GM19193 (cell line): ENCODE results near the gene SCG2.

Experiments
- POLR2A ChIP-seq: IDR thresholded peaks from 4 replicates; pipeline ENCODE4 v1.6.1; 2011; ENCODE audit not compliant: insufficient read depth, insufficient read length; ENCODE audit errors: extremely low read depth

The SCG2 gene

DNA sequence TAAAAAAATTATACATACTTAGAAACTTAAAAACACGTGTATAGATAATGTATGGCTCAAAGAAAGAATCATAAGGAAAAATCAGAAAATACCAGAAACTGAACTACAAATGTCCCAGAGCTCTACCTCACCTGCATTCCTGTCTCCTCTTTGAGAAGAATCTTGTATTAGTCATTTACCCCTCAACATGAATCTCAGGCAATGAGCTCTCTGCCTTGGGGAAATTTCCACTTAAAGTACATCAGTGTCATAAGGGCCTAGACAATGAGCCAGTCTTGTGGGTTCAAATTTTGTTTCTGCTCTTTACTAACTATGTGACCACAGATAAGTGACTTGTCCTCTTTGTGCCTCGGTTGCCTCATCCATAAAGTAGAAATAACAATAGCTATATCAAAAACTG is 40.1 kb downstream of the SCG2 start:
- TF ChIP-seq POLR2A, result no peak

GRCh38 chr2:223560749-223561435 is 41.3 kb downstream of the SCG2 start:
- no peak for TF ChIP-seq POLR2A

- no peak for TF ChIP-seq POLR2A
Measured at GRCh38 chr2:223558970-223559369, 43.2 kb downstream of the SCG2 start.

GRCh38 chr2:223554923-223555322 is 47.2 kb downstream of the SCG2 start:
- no peak for TF ChIP-seq POLR2A

GRCh38 chr2:223549215-223549614 is 52.9 kb downstream of the SCG2 start:
- no peak for TF ChIP-seq POLR2A

DNA sequence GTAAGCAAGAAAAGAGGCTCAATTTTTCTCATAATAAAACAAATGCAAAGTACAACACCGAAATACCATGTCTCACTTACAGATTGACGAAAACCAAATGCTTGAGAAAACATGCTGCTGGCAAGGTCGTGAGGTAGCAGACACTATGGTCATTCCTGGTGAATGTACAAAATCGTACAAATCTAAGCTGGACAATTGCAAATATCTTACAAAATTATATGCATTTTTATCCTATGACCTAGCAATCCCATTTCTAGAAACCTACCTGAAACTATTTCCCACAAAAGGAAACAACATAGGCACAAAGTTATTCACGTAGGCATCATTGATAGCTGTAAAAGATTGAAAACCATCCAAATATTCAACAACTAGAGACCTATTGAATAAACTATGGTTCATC is 54.0 kb downstream of the SCG2 start:
- TF ChIP-seq POLR2A, result no peak
